GM23338 (cell line): ENCODE results near the gene HRAS. TPM values are rescaled to one million over a fixed set of nuclear protein-coding genes. Genes with fewer than 3 reads are reported as not detected.

Source experiments
- ATAC-seq: fragments of 200-7000 bp; cut with Tn5 transposase; 3 replicates; pipeline ENCODE4 v1.9.1; 2020
- DNase-seq: peaks from one replicate; pipeline ENCODE4 v3.0.0-alpha.2; 2015; ENCODE audit warnings: low spot score
- H2AFZ ChIP-seq: fragments of 200-600 bp; sonication (generic); 2 replicates; pipeline ENCODE4 v1.8.0; 2016; ENCODE audit warnings: antibody characterized with exemption, mild to moderate bottlenecking, moderate library complexity
- H3F3A ChIP-seq: fragments of 200-600 bp; sonication (generic); replicated peaks from 2 replicates; pipeline ENCODE4 v1.8.0; 2017; ENCODE audit warnings: antibody characterized with exemption, mixed run types, low read depth
- H3K27ac ChIP-seq: fragments of 200-600 bp; sonication (generic); 2 replicates; pipeline ENCODE4 v1.6.1; 2016; ENCODE audit warnings: low read depth
- H3K27me3 ChIP-seq: fragments of 200-600 bp; sonication (generic); 2 replicates; pipeline ENCODE4 v1.8.0; 2016; ENCODE audit warnings: mild to moderate bottlenecking, mixed run types, moderate library complexity; ENCODE audit not compliant: insufficient read depth
- H3K36me3 ChIP-seq: fragments of 200-600 bp; sonication (generic); 2 replicates; pipeline ENCODE4 v1.8.0; 2016; ENCODE audit warnings: mild to moderate bottlenecking; ENCODE audit not compliant: insufficient read depth
- H3K4me1 ChIP-seq: fragments of 200-600 bp; sonication (generic); 2 replicates; pipeline ENCODE4 v1.8.0; 2016; ENCODE audit warnings: mild to moderate bottlenecking, moderate library complexity; ENCODE audit not compliant: insufficient read depth
- H3K4me2 ChIP-seq: fragments of 200-600 bp; sonication (generic); 2 replicates; pipeline ENCODE4 v1.7.1; 2017; ENCODE audit warnings: mixed run types
- H3K4me3 ChIP-seq: fragments of 200-600 bp; sonication (generic); 2 replicates; pipeline ENCODE4 v1.6.1; 2016; ENCODE audit warnings: mixed run types
- H3K79me2 ChIP-seq: fragments of 200-600 bp; sonication (generic); replicated peaks from 2 replicates; pipeline ENCODE4 v1.8.0; 2017; ENCODE audit warnings: mild to moderate bottlenecking; ENCODE audit not compliant: insufficient read depth
- H3K9me2 ChIP-seq: fragments of 200-600 bp; sonication (generic); 2 replicates; pipeline ENCODE4 v1.8.0; 2017; ENCODE audit not compliant: insufficient read depth
- H4K20me1 ChIP-seq: fragments of 200-600 bp; sonication (generic); replicated peaks from 2 replicates; pipeline ENCODE4 v1.8.0; 2017; ENCODE audit warnings: mild to moderate bottlenecking; ENCODE audit not compliant: insufficient read depth
- H3K27ac Mint-ChIP-seq: 2 replicates; pipeline ENCODE4 v1.8.0; 2020; ENCODE audit warnings: inconsistent platforms, mild to moderate bottlenecking, moderate library complexity, mixed read lengths
- H3K27me3 Mint-ChIP-seq: 3 replicates; pipeline ENCODE4 v1.8.0; 2022; ENCODE audit warnings: low read depth, mild to moderate bottlenecking, moderate library complexity, mixed read lengths, inconsistent platforms; ENCODE audit not compliant: insufficient read depth, poor library complexity
- H3K36me3 Mint-ChIP-seq: 3 replicates; pipeline ENCODE4 v1.8.0; 2021; ENCODE audit warnings: low read depth, mild to moderate bottlenecking, inconsistent platforms, moderate library complexity, mixed read lengths
- H3K4me1 Mint-ChIP-seq: 3 replicates; pipeline ENCODE4 v1.8.0; 2020; ENCODE audit warnings: mild to moderate bottlenecking, inconsistent platforms, mixed read lengths
- H3K4me3 Mint-ChIP-seq: 3 replicates; pipeline ENCODE4 v1.8.0; 2021; ENCODE audit warnings: moderate library complexity, mild to moderate bottlenecking, inconsistent platforms, mixed read lengths
- H3K9me3 Mint-ChIP-seq: 3 replicates; pipeline ENCODE4 v1.8.0; 2020; ENCODE audit warnings: moderate library complexity, mild to moderate bottlenecking, inconsistent platforms, mixed read lengths
- CREB1 ChIP-seq: fragments of 250-450 bp; sonication (Bioruptor Pico); IDR thresholded peaks from 2 replicates; pipeline ENCODE4 v1.5.0; 2020; ENCODE audit warnings: low read depth, mild to moderate bottlenecking, moderate library complexity
- EZH2 ChIP-seq: fragments of 200-600 bp; sonication (generic); IDR thresholded peaks from one replicate; pipeline ENCODE4 v1.8.0; 2017; ENCODE audit warnings: antibody characterized with exemption, mild to moderate bottlenecking, low read depth; ENCODE audit not compliant: unreplicated experiment
- EZH2phosphoT487 ChIP-seq: fragments of 200-600 bp; sonication (generic); IDR thresholded peaks from one replicate; pipeline ENCODE4 v1.8.1; 2018; ENCODE audit warnings: antibody characterized with exemption; ENCODE audit not compliant: unreplicated experiment
- JUNB ChIP-seq: IDR thresholded peaks from one replicate; pipeline ENCODE4 v1.6.1; 2016; ENCODE audit warnings: antibody characterized with exemption; ENCODE audit not compliant: unreplicated experiment
- NANOG ChIP-seq: IDR thresholded peaks from 2 replicates; pipeline ENCODE4 v1.6.1; 2016; ENCODE audit warnings: antibody characterized with exemption, borderline replicate concordance
- POLR2AphosphoS5 ChIP-seq: IDR thresholded peaks from 2 replicates; pipeline ENCODE4 v1.6.1; 2016; ENCODE audit warnings: antibody characterized with exemption, low read depth
- REST ChIP-seq: IDR thresholded peaks from one replicate; pipeline ENCODE4 v1.6.1; 2018; ENCODE audit warnings: antibody characterized with exemption; ENCODE audit not compliant: unreplicated experiment
- STAT1 ChIP-seq: IDR thresholded peaks from one replicate; pipeline ENCODE4 v1.6.1; 2016; ENCODE audit warnings: antibody characterized with exemption; ENCODE audit not compliant: unreplicated experiment
- ZNF114 ChIP-seq: fragments of 250-450 bp; sonication (Bioruptor Pico); IDR thresholded peaks from 2 replicates; pipeline ENCODE4 v1.5.0; 2020; ENCODE audit warnings: mild to moderate bottlenecking, moderate library complexity
- ZNF331 ChIP-seq: fragments of 250-450 bp; sonication (Bioruptor Pico); IDR thresholded peaks from 2 replicates; pipeline ENCODE4 v1.5.0; 2020; ENCODE audit warnings: low read depth, mild to moderate bottlenecking, moderate library complexity
- ZNF462 ChIP-seq: fragments of 250-450 bp; sonication (Bioruptor Pico); IDR thresholded peaks from 2 replicates; pipeline ENCODE4 v1.5.0; 2020; ENCODE audit warnings: mild to moderate bottlenecking, moderate library complexity
- polyA plus RNA-seq: library from polyadenylated mRNA; unstranded; fragments of >200 nt; fragmentation: Nextera tagmentation; extraction: Ambion mirVana; gene quantifications from 2 replicates; pipeline ENCODE4 v1.2.1, GENCODE V29; 2016
- total RNA-seq: library from RNA; depleted of rRNA; stranded (reverse); fragments of >200 nt; shearing (Covaris generic); gene quantifications from 2 replicates; pipeline ENCODE4 v1.2.3, GENCODE V29; 2014
- TF ChIP-seq, protein P1 (sequence below), 2 experiments: fragments of 200-600 bp in 1 of 2; sonication (generic) in 1 of 2; conservative IDR thresholded peaks; 2 replicates each; pipeline versions ENCODE4 v1.5.1 to v1.6.1; 2016 to 2017; ENCODE audit warnings: antibody characterized with exemption in 2 of 2, low read depth in 2 of 2, mild to moderate bottlenecking in 2 of 2, moderate library complexity in 1 of 2
- TF ChIP-seq, protein P2 (sequence below): IDR thresholded peaks from 2 replicates; pipeline ENCODE4 v1.6.1; 2016; ENCODE audit warnings: antibody characterized with exemption

HRAS gene
- total and polyA plus RNA-seq, 2 experiments from 2014 or later, result 37.9 to 48.7 TPM

DNA sequence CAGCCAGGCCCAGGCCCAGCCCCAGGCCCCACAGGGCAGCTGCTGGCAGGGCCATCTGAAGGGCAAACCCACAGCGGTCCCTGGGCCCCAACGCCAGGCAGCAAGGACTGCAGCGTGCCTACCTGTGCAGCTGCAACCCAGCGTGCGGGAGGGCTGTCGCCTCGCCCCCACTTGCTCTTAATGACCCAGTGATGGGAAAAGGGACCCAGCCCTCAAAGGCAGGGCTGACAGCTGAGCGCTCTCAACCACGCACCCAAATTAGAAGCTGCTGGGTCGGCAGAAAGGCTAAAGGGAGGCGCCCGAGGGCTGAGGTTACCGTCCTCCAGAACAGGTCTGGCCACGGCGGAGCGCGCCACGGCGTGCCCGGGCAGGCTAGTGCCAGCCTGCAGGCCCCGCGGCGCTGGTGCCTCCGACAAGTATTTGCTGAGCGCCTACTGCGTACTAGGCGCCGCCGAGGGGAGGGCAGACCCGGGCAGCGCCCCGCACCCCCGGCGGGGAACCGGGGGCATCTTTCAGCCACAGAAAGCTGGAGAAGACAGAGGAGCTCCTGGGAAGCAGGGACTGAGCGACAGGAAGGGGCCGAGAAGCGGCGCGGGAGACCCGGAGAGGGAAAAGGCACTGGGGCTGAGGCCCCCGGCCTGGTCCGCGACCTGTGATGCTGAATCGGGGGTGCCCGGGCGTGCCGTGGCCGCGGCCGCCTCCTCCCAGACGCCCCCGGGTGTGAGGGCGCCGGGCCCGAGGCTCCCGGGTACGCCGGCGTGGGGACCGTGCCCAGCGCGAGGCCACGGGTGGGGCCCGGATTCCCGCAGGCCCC, 773 bp downstream of the HRAS start:
- H3F3A ChIP-seq, result peaks cover 11% of the 10 kb centered on the region
- peak overlapping the region; percentile 87 for H3K4me2 ChIP-seq
- peak overlapping the region; percentile 81 for H3K4me3 ChIP-seq
- H2AFZ ChIP-seq, result no peak overlapping the region
- Mint-ChIP-seq H3K9me3 (peaks cover 2% of the 10 kb centered on the region; the same call in 2 of the 3 replicates), H3K27me3 (peaks cover 20% of the 10 kb centered on the region), H3K4me3 (peak overlapping the region; percentile 63), H3K4me1 (peaks cover 3% of the 10 kb centered on the region; the same call in 2 of the 3 replicates), H3K36me3 (peaks cover 10% of the 10 kb centered on the region; the same call in 2 of the 3 replicates), H3K27ac (no peak overlapping the region)
- no peak overlapping the region for H3K27ac ChIP-seq
- no peaks in the 10 kb centered on the region for H3K9me2 ChIP-seq
- DNase-seq (peak; percentile 44), ATAC-seq (peak; percentile 1; the same call in 2 of the 3 replicates)
- peaks cover 17% of the 10 kb centered on the region; the same call in 1 of the 2 replicates for H3K27me3 ChIP-seq
- H3K36me3 ChIP-seq, result no peaks in the 10 kb centered on the region
- TF ChIP-seq EZH2 (no peak), REST (no peak), ZNF462 (no peak), CREB1 (CRISPR knock-in tag) (no peak), ZNF331 (no peak), EZH2phosphoT487 (no peak), POLR2AphosphoS5 (no peak), ZNF114 (no peak), JUNB (no peak), STAT1 (no peak), NANOG (no peak)
- TF ChIP-seq, protein P1, sequence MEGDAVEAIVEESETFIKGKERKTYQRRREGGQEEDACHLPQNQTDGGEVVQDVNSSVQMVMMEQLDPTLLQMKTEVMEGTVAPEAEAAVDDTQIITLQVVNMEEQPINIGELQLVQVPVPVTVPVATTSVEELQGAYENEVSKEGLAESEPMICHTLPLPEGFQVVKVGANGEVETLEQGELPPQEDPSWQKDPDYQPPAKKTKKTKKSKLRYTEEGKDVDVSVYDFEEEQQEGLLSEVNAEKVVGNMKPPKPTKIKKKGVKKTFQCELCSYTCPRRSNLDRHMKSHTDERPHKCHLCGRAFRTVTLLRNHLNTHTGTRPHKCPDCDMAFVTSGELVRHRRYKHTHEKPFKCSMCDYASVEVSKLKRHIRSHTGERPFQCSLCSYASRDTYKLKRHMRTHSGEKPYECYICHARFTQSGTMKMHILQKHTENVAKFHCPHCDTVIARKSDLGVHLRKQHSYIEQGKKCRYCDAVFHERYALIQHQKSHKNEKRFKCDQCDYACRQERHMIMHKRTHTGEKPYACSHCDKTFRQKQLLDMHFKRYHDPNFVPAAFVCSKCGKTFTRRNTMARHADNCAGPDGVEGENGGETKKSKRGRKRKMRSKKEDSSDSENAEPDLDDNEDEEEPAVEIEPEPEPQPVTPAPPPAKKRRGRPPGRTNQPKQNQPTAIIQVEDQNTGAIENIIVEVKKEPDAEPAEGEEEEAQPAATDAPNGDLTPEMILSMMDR (conservative IDR thresholded peaks at IDR 0.05; ENCODE audit: low read depth in 2 of 2), result no peak
- TF ChIP-seq, protein P2, sequence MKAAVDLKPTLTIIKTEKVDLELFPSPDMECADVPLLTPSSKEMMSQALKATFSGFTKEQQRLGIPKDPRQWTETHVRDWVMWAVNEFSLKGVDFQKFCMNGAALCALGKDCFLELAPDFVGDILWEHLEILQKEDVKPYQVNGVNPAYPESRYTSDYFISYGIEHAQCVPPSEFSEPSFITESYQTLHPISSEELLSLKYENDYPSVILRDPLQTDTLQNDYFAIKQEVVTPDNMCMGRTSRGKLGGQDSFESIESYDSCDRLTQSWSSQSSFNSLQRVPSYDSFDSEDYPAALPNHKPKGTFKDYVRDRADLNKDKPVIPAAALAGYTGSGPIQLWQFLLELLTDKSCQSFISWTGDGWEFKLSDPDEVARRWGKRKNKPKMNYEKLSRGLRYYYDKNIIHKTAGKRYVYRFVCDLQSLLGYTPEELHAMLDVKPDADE, result no peak
- H3K79me2 ChIP-seq, result no peaks in the 10 kb centered on the region; the same call in 1 of the 2 replicates
- no peaks in the 10 kb centered on the region; the same call in 1 of the 2 replicates for H3K4me1 ChIP-seq
- 0 out of 2 replicates have a peak, but pooled peaks cover 2% of the 10 kb centered on the region for H4K20me1 ChIP-seq
